Activated CD8-positive, alpha-beta memory T cell treated with anti-CD3 and anti-CD28 coated beads for 48 hours (primary cell): ENCODE data around the gene CDH5.
"Not testable (repeated sequence)": the region's sequence is repeated elsewhere in the genome, so short reads cannot be mapped to it uniquely, and the experiment has no call there.

Experiments
- DNase-seq, 3 experiments: peaks; one replicate each; pipeline ENCODE4 v3.0.0-alpha.2; 2020; ENCODE audit warnings: low read depth in 2 of 3, low spot score in 2 of 3

The CDH5 gene

GRCh38 chr16:66366433-66367299 lies at the start of gene CDH5:
Gene CDH5 (plus strand): TSS chr16:66366691. CDS start chr16:66379338, 12,647 bp downstream.
- DNase-seq = no peak

DNA sequence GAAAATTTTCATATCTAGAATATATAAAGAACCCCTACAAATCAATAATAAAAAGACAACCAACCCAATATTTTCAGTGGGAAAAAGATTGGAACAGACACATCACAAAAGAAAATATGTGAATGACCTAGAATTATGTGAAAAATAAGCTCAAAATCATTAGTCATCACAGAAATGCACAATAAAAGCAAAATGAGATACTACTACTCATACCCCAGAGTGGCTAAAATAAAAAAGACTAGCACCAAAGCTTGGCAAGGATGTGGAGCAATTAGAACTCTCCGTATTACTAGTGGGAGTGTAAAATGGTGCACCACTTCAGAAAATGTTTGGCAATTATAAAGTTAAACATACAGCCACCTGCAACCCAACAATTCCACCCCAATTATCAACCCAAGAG lies 48.0 kb upstream of the CDH5 start:
- no peak for DNase-seq

DNA sequence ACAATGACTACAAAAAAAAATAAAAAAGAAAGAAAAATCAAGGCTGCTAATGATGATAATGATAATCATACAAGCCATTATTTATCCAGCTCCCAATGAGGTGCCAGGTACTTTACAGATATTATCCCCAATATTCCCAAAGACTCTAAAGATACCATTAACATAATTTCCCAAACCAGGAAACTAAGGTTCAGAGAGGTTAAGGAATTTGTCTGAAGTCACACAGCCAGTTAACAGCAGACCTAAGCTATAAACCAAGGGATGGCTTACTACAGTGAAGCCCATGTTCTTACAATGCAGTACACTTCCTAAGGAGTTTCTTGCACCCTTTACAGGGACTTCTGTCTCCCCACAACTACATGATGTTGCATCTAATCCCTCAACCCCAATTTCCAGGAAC lies 45.7 kb upstream of the CDH5 start:
- DNase-seq = no peak

GRCh38 chr16:66322174-66322573 lies 44.3 kb upstream of the CDH5 start:
- DNase-seq = no peak

DNA sequence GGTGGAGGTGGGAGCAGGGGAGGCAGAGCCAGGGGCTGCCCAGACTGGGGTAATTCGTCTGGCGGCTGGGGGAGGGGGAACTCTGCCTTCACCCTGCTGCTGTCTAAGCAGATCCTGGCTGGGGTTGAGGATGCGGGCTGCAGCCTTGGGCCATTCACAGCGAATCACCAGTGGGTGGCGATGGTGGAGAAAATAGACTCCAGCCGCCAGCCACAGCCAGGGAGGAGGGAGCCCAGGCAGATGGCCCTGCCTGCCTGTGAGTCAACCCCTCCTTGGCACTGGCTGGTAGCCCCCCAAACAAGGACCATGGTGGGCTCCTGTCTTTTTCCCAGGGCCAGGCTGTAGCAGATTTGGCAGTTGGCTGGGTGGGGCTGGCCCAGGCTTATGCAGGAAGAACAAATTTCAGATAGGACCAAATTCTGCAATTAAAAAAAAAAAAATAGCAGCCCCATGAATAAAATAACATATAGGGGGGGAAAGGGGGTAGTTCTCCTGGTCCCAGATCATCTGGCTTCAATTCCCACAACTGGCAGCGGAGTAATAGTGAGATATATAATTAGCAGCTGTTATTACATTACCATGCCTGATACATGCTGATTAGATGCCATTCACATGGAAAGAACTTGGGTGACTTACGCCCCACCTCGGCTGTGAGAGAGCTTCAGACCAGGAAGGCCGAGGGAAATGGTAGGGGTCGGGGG lies 41.5 kb upstream of the CDH5 start:
- no peak for DNase-seq

- no peak for DNase-seq
Measured at GRCh38 chr16:66325717-66326376, 40.6 kb upstream of the CDH5 start.

DNA sequence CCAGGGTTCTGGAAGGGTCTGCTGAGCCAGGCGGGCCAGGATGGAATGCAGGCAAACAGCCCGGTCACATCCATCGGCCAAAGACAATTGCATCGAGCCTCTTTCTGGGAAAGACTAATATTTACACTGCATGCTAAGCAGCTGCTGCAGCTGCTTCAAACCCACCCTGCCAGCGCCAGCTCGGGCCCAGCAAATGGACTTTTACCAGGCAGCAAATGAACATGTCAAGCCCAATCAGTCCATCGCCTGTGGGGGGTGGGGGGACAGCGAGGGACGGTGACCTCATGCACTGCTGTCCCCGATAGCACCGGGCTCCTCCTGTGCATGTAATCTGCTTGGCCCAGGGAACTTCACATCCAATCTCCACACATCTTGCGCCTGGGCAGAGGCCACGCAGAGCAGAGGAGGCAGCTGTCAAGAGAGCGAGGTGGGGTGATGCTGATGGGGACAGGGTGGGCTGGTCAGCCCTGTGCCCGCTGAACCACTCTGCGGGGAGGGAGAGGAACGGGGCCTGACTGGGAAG lies 39.4 kb upstream of the CDH5 start:
- no peak for DNase-seq

- no peak for DNase-seq
Measured at GRCh38 chr16:66328282-66328681, 38.2 kb upstream of the CDH5 start.

DNA sequence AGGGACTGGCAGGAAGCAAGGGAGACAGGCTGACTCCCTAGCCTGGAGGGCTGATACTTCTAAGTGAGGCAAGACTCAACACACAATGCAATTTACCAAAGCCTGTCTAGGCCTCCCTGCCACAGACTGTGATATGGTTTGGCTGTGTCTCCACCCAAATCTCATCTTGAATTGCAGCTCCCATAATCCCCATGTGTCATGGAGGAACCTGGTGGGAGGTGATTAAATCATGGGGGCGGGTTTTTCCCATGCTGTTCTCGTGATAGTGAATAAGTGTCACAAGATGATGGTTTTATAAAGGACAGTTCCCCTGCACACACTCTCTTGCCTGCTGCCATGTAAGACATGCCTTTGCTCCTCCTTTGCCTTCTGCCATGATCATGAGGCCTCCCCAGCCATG lies 35.0 kb upstream of the CDH5 start:
- DNase-seq = not testable (repeated sequence)

- DNase-seq = no peak
Measured at GRCh38 chr16:66332634-66333610, 33.6 kb upstream of the CDH5 start.

- no peak for DNase-seq
Measured at GRCh38 chr16:66334853-66335574, 31.5 kb upstream of the CDH5 start.

GRCh38 chr16:66335704-66336329 lies 30.7 kb upstream of the CDH5 start:
- no peak for DNase-seq

DNA sequence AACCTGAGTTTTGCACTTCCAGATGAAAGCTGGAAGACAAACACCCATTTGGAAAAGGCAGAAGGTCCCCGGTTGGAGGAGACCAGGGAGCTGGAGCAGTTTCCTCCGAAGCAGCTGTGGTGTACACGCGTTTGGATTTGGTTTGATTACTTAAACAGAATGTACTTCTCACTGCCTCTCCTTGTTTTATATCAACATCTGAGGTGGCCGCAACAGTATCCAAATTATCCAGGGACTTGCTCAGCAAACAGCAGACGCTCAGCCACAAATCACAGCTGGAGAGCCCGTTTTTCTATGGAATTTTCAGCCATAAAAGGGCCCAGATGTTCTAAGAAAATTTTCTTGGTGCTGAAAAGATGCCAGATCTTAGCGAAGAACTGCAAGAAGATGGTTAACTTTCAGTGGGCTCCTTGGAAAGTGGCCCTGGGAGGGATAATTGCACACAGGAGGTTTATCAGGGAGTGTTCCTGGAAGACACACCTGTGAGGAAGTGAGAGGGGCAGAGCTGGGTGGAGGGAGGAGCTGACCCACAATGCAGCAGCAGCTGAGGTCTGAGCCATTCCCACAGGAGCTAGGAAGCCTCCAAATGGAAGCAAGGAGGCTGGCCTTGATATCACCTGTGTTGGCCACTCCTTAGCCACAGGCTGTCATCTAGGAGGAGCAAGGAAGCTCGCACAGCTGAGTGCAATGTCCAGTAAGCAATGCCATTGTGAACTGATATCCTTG lies 28.9 kb upstream of the CDH5 start:
- no peak for DNase-seq

DNA sequence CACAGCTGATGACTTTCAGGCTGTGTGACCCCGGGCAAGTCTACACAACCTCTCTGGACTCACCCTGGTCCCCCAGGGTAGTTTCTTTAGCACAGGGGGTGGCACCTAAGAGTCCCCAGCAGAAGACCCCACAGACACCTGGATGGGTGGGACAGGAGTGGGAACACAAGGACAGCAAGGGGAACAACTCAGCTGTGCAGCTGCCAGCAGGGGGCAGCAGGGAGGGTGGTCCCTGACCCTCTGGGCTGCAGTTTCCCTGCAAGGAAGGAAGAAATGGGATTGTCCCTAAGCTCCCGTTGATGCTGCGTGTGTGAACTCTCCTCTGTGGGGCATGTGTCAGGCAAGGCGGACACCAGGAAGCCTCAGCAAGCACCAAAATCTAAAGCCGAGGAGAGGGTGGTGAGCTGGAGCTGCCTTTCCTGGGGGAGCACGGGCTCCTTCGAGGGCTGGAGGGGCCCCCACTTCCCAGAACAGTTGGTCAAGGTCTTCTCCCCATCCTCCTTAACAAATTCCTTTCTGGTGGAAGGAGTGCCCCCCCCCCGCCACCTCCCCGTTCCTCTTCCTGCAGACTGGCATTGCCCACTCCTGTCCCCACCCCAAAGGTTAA lies 24.1 kb upstream of the CDH5 start:
- DNase-seq = no peak

DNA sequence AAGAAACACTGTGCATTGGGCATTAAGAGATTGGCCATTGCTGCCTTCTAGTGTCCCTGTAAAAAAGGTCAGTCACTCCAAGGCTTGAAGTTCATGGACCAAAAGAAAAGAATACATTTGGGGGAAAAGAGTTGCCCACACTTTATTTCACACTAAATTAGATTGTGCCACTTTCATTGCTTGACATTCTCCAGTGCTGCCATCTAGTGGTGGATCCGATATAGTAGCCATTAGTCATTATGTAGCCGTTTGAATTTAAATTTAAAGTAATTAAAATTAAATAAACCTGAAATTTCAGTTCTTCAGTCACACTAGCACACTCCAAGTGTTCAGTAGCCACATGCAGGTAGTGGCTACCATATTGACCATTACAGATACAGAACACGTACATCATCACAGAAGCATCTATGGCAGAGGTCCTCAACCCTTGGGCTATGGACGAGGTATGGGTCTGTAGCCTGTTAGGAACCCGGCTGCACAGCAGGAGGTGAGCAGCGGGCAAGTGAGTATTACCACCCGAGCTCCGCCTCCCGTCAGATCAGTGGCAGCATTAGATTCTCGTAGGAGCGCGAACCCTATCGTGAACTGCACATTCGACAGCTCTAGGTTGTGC lies 21.9 kb upstream of the CDH5 start:
- no peak for DNase-seq

DNA sequence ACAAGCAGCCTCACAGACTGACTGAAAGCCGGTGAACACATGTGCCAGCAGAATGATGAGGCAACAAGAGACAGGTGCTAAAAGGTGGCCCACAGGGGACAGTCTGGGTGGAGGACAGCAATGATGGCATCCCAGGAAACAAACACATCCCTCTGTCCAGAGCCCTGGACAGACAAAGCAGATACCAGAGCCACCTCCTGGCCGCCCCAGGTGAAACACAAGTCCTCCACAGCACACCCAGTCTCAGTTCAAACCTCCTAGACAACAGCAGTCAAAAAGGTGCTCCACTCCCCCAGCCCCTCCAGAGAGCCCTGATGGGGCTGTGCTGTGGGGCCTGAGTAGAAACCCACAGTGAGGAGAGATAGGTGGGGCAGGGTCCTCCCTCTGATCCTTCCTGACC lies 20.3 kb upstream of the CDH5 start:
- no peak for DNase-seq

- no peak for DNase-seq
Measured at GRCh38 chr16:66352304-66352703, 14.2 kb upstream of the CDH5 start.

DNA sequence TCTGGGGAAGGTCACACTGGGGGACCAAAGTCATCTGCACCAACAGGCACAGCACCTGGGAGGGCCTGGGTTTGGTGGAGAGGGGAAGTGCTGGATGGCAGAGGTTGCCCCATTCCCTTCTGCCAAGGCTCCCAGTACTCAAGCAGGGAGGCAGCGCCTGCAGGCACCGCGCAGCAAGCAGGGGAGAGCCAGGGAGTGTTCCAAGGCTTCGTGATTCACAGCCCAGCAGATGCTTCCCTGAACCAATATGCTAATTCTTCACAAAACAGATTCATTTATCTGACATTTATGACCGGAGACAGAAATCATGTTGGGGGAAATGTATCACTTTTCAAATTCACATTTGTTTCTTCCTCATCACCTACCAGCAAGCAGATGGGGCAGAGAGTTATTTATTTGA lies 13.4 kb upstream of the CDH5 start:
- no peak for DNase-seq
